ENCODE data around the gene SCAPER. TPM values are rescaled to one million over a fixed set of nuclear protein-coding genes. Genes with fewer than 3 reads are reported as not detected.
A peak's percentile ranks its signal among the peaks of the same experiment; 100 is the strongest.

The SCAPER gene
- total and polyA plus RNA-seq, 12 donors, result 6.9 to 48.1 (median 39.5) TPM

DNA sequence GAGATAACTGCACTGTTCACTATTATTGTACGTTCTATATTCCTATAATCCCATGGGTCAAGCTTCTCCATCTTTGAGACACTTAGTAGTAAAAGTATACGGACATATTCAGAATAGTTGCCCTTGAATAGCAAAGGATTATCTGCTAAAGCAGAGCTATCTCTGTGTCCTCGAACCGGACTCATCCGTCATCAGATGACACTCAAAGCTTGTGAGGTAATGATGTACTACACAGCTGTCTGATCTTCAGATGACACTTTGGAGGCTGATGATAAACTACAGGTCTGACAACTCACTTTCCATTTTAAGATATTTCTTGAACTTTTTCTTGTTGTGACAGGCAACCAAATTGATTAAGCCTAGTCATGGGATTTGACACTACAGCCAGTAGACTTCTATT, 240.2 kb downstream of the SCAPER start:
- H3K27me3 ChIP-seq, result no peaks in the 10 kb centered on the region
- ATAC-seq, result peak in 3 of 8 donors; percentile 55 to 71 (median 57)
- 48 to 49% methylated on average over 5 of the region's 5 CpGs for WGBS, 2 donors
- TF ChIP-seq, protein P1, sequence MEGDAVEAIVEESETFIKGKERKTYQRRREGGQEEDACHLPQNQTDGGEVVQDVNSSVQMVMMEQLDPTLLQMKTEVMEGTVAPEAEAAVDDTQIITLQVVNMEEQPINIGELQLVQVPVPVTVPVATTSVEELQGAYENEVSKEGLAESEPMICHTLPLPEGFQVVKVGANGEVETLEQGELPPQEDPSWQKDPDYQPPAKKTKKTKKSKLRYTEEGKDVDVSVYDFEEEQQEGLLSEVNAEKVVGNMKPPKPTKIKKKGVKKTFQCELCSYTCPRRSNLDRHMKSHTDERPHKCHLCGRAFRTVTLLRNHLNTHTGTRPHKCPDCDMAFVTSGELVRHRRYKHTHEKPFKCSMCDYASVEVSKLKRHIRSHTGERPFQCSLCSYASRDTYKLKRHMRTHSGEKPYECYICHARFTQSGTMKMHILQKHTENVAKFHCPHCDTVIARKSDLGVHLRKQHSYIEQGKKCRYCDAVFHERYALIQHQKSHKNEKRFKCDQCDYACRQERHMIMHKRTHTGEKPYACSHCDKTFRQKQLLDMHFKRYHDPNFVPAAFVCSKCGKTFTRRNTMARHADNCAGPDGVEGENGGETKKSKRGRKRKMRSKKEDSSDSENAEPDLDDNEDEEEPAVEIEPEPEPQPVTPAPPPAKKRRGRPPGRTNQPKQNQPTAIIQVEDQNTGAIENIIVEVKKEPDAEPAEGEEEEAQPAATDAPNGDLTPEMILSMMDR (IDR thresholded peaks at IDR 0.05), result no peak
- peak overlapping the region in 4 of 10 donors; percentile 21 to 55 (median 52) for H3K27ac ChIP-seq
- intact Hi-C loops (cut with DNase I), result no loop called here
- peaks cover 0 to 10% (median 0%) of the 10 kb centered on the region in 9 donors for H3K4me1 ChIP-seq
- no peak for DNase-seq
- peaks cover 0 to 43% (median 3%) of the 10 kb centered on the region in 9 donors for H3K36me3 ChIP-seq
- H3K4me3 ChIP-seq, result no peak overlapping the region
- peaks cover 0 to 7% (median 0%) of the 10 kb centered on the region in 11 donors for H3K9me3 ChIP-seq

DNA sequence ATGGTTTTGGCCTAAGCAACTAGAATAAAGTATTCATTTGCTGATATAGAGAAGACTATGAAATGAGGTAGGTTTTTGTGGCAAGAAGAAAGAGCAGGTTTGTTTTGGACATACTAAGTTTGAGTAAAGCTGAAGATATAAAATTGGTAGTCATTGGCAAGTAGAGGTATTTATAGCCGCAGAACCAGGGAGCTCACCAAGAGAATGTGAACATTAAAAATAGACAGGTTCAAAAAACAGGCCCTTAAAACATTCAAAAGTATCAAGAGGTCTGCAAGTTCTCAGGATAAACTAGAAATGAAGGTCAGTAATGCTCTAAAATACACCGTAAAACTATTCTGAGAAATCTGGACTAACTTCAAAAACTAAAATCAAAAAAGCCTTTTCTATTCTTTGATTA, 240.7 kb downstream of the SCAPER start:
- ATAC-seq, result peak in 2 of 8 donors; percentile 31 to 61
- H3K36me3 ChIP-seq, result peaks cover 0 to 48% (median 3%) of the 10 kb centered on the region in 9 donors
- WGBS, 2 donors, result 49 to 65% methylated on average over 2 of the region's 2 CpGs

DNA sequence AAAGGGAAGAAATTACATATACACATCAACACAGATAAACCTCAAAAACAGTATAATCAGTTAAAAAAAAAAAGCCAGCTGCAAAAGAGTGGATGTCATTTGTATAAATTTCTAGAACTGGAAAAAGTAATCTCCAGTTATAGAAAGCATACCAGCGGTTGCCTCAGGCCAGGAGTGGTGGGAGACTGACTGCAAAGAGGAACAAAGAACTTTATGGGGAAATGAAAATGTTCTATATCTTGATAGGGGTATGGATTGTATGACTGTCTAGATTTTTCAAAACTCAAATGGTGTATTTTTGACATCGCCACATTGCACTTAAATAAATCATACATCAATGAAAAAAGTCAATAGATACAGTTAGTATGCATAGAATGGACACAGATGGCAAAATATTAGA, 241.6 kb downstream of the SCAPER start:
- intact Hi-C loops (cut with DNase I), result no loop called here
- WGBS, 2 donors, result 90 to 95% methylated on average over 2 of the region's 2 CpGs
- Histone ChIP-seq H3K27ac (no peak overlapping the region), H3K9me3 (peaks cover 0 to 7% (median 0%) of the 10 kb centered on the region in 11 donors), H3K27me3 (no peaks in the 10 kb centered on the region), H3K36me3 (peaks cover 0 to 57% (median 8%) of the 10 kb centered on the region in 9 donors), H3K4me3 (no peak overlapping the region), H3K4me1 (peaks cover 0 to 10% (median 0%) of the 10 kb centered on the region in 9 donors)
- ATAC-seq (no peak), DNase-seq (no peak)
- TF ChIP-seq, protein P1 (IDR thresholded peaks at IDR 0.05), result no peak

More for the DNA sequence above, 240.7 kb downstream of the SCAPER start:
- Histone ChIP-seq H3K4me1 (peaks cover 0 to 10% (median 0%) of the 10 kb centered on the region in 9 donors), H3K4me3 (no peak overlapping the region), H3K9me3 (peaks cover 0 to 7% (median 0%) of the 10 kb centered on the region in 11 donors), H3K27ac (peak overlapping the region in 6 of 10 donors; percentile 8 to 55 (median 44)), H3K27me3 (no peaks in the 10 kb centered on the region)
- TF ChIP-seq, protein P1 (IDR thresholded peaks at IDR 0.05), result no peak
- DNase-seq, result no peak
- intact Hi-C loops (cut with DNase I), result no loop called here

DNA sequence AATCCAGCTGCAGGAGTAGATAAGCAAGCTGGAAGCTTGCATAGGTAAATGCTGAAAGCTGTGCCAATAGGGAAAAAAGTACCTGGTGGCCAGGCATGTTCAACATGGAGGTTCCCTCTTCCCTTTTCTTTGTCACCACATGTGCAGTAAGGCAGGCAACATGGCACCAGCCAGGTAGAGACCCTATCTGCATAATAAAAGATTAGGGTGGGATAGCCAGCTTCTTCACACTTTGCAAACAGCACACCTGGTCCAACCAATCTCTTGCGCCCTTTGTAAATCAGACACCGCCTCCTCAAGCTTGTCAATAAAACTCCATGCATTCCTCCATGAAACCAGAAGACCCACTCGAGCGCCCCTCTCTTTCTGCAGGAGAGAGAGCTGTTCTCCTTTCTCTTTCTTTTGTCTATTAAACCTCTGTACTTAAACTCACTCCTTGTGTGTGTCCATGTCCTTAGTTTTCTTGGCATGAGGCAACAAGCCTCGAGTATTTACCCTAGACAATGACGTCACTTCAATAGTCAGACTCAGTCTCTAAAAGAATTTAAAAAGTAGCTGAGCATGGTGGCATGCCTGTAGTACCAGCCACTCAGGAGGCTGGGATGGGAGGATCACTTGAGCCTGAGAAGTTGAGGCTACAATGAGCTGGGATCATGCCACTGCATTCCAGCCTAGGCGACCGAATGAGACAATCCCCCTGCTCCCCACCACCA, 256.3 kb downstream of the SCAPER start:
- intact Hi-C loops (cut with DNase I), result no loop called here
- H3K4me3 ChIP-seq, result no peak overlapping the region
- WGBS, 2 donors, result 90 to 95% methylated on average over 8 of the region's 8 CpGs
- no peaks in the 10 kb centered on the region for H3K4me1 ChIP-seq
- H3K27me3 ChIP-seq, result no peaks in the 10 kb centered on the region
- DNase-seq (no peak), ATAC-seq (no peak)
- peaks cover 0 to 26% (median 0%) of the 10 kb centered on the region in 9 donors for H3K36me3 ChIP-seq
- TF ChIP-seq, protein P1 (IDR thresholded peaks at IDR 0.05), result no peak
- H3K9me3 ChIP-seq, result peaks cover 0 to 25% (median 0%) of the 10 kb centered on the region in 11 donors
- H3K27ac ChIP-seq, result no peak overlapping the region

Measured in heart right ventricle (tissue), 16 donors.